ENCODE data around the gene ZNF613.
"Not testable (repeated sequence)": the region's sequence is repeated elsewhere in the genome, so short reads cannot be mapped to it uniquely, and the experiment has no call there.

Gene ZNF613

GRCh38 chr19:51926784-51927741, at the start of gene ZNF613:
TSS of gene ZNF613 (plus strand) at chr19:51927472. CDS start at chr19:51936221, 8,749 bp downstream.
- DNase-seq: peak; percentile 77
- in situ Hi-C loops (cut with HindIII; ENCODE audit: low pct_ligation_motif_present, low pct_unique_long_range_greater_than_20kb, low sequenced_read_pairs): no loop called here

DNA sequence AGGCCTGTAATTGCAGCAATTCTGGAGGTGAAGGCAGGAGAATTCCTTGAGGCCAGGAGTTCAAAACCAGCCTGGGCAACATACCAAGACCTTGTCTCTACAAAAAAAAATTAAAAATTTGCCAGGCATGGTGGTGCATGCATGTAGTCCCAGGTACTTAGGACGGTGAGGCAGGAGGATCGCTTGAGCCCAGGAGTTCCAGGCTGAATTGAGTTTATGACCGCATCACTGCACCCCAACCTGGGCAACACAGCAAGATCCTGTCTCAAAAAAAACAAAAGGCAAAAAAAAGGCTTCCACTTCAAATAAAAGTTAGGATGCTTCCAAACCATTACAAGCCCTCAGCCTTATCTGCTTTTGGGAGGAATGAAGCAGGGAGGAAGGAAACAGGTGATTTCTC, 44.8 kb upstream of the ZNF613 start:
- no peak for DNase-seq
- in situ Hi-C loops (cut with HindIII; ENCODE audit: low pct_ligation_motif_present, low pct_unique_long_range_greater_than_20kb, low sequenced_read_pairs): no loop called here

GRCh38 chr19:51884713-51885112, 42.6 kb upstream of the ZNF613 start:
- in situ Hi-C loops (cut with HindIII; ENCODE audit: low pct_ligation_motif_present, low pct_unique_long_range_greater_than_20kb, low sequenced_read_pairs): no loop called here
- DNase-seq: no peak

- in situ Hi-C loops (cut with HindIII; ENCODE audit: low pct_ligation_motif_present, low pct_unique_long_range_greater_than_20kb, low sequenced_read_pairs): no loop called here
- no peak for DNase-seq
These were observed 39.5 kb upstream of the ZNF613 start, which contains the start of gene ZNF577 for GRCh38 chr19:51887522-51888498. TSS of gene ZNF577 (minus strand) at chr19:51887951. CDS start at chr19:51880382, 7,569 bp downstream.

- in situ Hi-C loops (cut with HindIII; ENCODE audit: low pct_ligation_motif_present, low pct_unique_long_range_greater_than_20kb, low sequenced_read_pairs): no loop called here
- DNase-seq: no peak
These were observed 37.3 kb upstream of the ZNF613 start for GRCh38 chr19:51889934-51890333.

GRCh38 chr19:51891193-51891747, 36.0 kb upstream of the ZNF613 start:
- in situ Hi-C loops (cut with HindIII; ENCODE audit: low pct_ligation_motif_present, low pct_unique_long_range_greater_than_20kb, low sequenced_read_pairs): no loop called here
- no peak for DNase-seq

- in situ Hi-C loops (cut with HindIII; ENCODE audit: low pct_ligation_motif_present, low pct_unique_long_range_greater_than_20kb, low sequenced_read_pairs): no loop called here
- DNase-seq: no peak
These were observed 25.4 kb upstream of the ZNF613 start for GRCh38 chr19:51901860-51902259.

DNA sequence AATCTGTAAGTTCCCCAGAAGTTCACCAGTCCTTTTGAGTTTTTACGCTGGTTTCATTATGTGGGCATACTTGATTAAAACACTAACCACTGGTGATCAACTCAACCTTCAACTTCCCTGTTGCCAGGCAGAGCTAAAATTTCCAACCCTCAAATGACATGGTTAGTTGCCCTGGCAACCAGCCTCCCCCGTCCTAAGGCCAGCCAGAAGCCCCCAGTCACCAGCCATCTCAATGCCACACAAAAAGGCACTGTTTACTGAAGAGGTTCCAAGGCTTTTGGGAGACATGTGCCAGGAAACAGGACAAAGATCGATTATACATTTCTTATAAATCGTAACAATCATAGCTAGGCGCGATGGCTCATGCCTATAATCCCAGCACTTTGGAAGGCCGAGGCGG, 24.1 kb upstream of the ZNF613 start:
- DNase-seq: no peak
- in situ Hi-C loops (cut with HindIII; ENCODE audit: low pct_ligation_motif_present, low pct_unique_long_range_greater_than_20kb, low sequenced_read_pairs): no loop called here

- in situ Hi-C loops (cut with HindIII; ENCODE audit: low pct_ligation_motif_present, low pct_unique_long_range_greater_than_20kb, low sequenced_read_pairs): no loop called here
- no peak for DNase-seq
These were observed 22.7 kb upstream of the ZNF613 start, which contains the start of gene ZNF649 for GRCh38 chr19:51904331-51905165. TSS of gene ZNF649 (minus strand) at chr19:51905017. CDS start at chr19:51900107, 4,910 bp downstream.

GRCh38 chr19:51905206-51905605, 22.1 kb upstream of the ZNF613 start:
- DNase-seq: no peak
- in situ Hi-C loops (cut with HindIII; ENCODE audit: low pct_ligation_motif_present, low pct_unique_long_range_greater_than_20kb, low sequenced_read_pairs): no loop called here

DNA sequence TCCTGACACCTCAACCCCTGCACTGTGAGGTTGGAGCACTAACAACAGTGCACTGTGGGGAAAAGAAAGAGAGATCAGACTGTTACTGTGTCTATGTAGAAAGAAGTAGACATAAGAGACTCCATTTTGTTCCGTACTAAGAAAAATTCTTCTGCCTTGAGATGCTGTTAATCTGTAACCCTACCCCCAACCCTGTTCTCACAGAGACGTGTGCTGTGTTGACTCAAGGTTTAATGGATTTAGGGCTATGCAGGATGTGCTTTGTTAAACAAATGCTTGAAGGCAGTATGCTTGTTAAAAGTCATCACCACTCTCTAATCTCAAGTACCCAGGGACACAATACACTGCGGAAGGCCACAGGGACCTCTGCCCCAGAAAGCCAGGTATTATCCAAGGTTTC, 21.6 kb upstream of the ZNF613 start:
- in situ Hi-C loops (cut with HindIII; ENCODE audit: low pct_ligation_motif_present, low pct_unique_long_range_greater_than_20kb, low sequenced_read_pairs): not testable (repeated sequence)

DNA sequence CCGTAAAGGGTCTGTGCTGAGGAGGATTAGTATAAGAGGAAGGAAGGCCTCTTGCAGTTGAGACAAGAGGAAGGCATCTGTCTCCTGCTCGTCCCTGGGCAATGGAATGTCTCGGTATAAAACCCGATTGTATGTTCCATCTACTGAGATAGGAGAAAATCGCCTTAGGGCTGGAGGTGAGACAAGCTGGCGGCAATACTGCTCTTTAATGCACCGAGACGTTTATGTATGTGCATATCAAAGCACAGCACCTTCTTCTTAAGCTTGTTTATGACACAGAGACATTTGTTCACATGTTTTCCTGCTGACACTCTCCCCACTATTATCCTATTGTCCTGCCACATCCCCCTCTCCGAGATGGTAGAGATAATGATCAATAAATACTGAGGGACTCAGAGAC, 21.2 kb upstream of the ZNF613 start:
- DNase-seq; in situ Hi-C loops (cut with HindIII; ENCODE audit: low pct_ligation_motif_present, low pct_unique_long_range_greater_than_20kb, low sequenced_read_pairs): not testable (repeated sequence)

More for the DNA sequence above, 21.6 kb upstream of the ZNF613 start:
- DNase-seq: not testable (repeated sequence)

- DNase-seq; in situ Hi-C loops (cut with HindIII; ENCODE audit: low pct_ligation_motif_present, low pct_unique_long_range_greater_than_20kb, low sequenced_read_pairs): not testable (repeated sequence)
These were observed 19.3 kb upstream of the ZNF613 start for GRCh38 chr19:51907981-51908380.

DNA sequence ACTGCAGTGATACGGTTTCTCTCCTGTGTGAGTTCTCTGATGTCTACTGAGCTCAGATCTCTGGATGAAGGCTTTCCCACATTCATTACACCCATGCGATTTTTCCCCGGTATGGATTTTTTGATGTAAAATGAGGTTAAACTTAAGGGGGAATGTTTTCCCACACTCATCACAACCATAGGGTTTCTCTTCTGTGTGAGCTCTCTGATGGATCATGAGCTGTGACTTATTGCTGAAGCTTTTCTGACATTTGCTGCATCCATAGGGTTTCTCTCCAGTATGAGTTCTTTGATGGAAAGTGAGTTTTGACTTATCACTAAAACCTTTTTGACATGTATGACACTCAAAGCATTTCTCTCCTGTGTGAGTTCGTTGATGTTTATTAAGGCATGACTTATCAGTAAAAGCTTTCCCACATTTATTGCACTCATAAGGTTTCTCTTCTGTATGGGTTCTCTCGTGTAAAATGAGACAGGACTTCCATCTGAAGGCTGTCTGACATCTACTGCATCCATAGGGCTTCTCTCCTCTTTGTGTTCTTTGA, 11.9 kb upstream of the ZNF613 start:
- in situ Hi-C loops (cut with HindIII; ENCODE audit: low pct_ligation_motif_present, low pct_unique_long_range_greater_than_20kb, low sequenced_read_pairs): no loop called here
- no peak for DNase-seq

DNA sequence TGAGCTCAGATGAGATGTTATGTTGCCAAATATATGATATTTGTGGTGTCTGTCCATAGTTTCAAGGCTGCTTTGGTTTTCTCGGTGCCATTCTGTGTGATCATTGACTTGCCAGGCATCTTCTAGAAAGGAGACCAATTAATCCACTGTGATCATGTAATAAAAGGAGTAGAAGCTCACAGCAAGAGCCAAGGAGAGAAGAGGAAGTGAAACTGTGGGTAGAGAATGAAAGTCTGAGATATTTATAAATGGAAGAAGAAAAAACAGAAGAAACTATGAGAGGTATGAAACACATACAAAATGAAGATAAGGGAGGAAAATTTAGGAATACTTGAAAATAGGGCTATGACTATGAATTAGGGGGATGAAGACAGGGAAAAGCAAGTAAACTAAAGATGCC, 11.1 kb upstream of the ZNF613 start:
- in situ Hi-C loops (cut with HindIII; ENCODE audit: low pct_ligation_motif_present, low pct_unique_long_range_greater_than_20kb, low sequenced_read_pairs): no loop called here
- DNase-seq: no peak

GRCh38 chr19:51919606-51920005, 7.7 kb upstream of the ZNF613 start:
- in situ Hi-C loops (cut with HindIII; ENCODE audit: low pct_ligation_motif_present, low pct_unique_long_range_greater_than_20kb, low sequenced_read_pairs): no loop called here

GRCh38 chr19:51921949-51922348, 5.3 kb upstream of the ZNF613 start:
- in situ Hi-C loops (cut with HindIII; ENCODE audit: low pct_ligation_motif_present, low pct_unique_long_range_greater_than_20kb, low sequenced_read_pairs): no loop called here
- DNase-seq: no peak

More at GRCh38 chr19:51919606-51920005, 7.7 kb upstream of the ZNF613 start:
- DNase-seq: no peak

Data from ACHN (cell line).